HG03565 (cell line): Measurements from ENCODE around the gene RTKN.

Experiments used
- ATAC-seq: cut with Tn5 transposase; IDR thresholded peaks from one replicate; pipeline ENCODE4 v1.9.1; 2021; ENCODE audit warnings: mild to moderate bottlenecking, moderate library complexity; ENCODE audit not compliant: unreplicated experiment

The RTKN gene

GRCh38 chr2:74385396-74385795, 56.3 kb downstream of the RTKN start:
- ATAC-seq: no peak

GRCh38 chr2:74384051-74384450, 57.7 kb downstream of the RTKN start:
- no peak for ATAC-seq

DNA sequence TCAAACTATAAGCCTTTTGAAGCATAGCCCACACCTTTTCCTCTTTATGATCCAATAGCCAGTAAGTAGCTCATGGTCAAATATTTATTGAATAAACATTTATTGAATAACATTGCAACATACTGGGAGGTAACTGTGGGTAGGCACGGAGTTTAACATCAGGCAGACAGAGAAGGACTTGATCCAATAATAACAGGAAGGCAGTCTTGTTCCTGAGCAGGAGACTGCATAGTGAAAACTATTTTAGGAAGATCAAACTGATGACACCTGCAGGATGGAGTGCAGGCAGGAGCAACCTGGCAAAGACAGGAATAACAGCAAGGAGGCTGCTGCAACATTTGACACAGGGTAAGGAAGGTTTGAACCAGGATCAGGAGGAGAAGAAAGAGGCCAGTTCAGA, 58.5 kb downstream of the RTKN start:
- no peak for ATAC-seq

DNA sequence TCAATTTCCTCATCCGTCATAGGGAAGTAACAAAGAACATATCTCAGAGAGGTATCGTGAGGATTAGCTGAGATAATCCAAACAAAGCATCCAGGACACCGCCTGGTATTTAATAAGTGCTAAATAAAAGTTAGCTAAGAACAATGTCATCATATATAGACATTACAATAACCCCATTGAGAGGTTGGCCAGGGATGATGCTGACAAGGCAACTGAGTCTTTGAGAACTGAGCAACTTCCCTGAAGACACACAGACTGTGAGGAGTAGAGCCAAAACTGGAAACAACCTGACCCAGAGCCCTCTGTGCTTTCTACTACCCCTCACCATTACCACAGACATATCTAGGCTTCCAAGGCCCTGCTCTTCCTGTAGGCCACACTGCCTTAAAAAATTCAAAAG, 60.0 kb downstream of the RTKN start:
- ATAC-seq: no peak

GRCh38 chr2:74379851-74380789, 61.6 kb downstream of the RTKN start, which contains the start of gene DCTN1:
Gene DCTN1 (minus strand): TSS chr2:74380311. CDS start chr2:74380037, 274 bp downstream.
- no peak for ATAC-seq

- no peak for ATAC-seq
Measured at GRCh38 chr2:74378007-74378406, 63.7 kb downstream of the RTKN start.

DNA sequence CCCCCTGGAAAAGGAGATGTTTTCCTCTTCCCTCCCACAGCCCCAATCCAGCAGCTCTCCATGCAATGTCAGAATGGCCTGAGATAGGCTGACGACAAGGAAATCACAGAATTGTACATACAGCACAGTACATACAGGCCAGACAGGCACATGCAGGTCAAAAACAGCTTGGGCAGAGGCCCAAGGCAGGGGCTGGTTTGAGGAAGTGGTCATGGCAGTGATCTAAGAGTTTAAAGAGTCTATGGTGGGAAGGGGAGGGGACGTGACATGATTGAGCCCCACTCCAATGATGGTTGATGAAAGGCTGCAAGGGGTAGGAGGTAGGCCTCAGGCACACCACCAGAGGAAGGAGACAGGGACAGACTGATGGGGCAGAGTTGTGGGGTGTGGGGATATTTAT, 65.9 kb downstream of the RTKN start:
- no peak for ATAC-seq
